Thyroid gland (tissue), 4 donors: ENCODE measurements around the gene MTF1.

ENCODE experiments used
- CTCF ChIP-seq, 6 experiments: fragments of 200-600 bp in 3 of 6; fragments of 450-650 bp in 3 of 6; sonication (generic) in 3 of 6; IDR thresholded peaks; one replicate each; pipeline ENCODE4 v1.5.1; 2016 to 2019; ENCODE audit warnings: antibody characterized with exemption in 6 of 6, mild to moderate bottlenecking in 2 of 6, inconsistent platforms in 1 of 6, moderate library complexity in 1 of 6
- POLR2A ChIP-seq, 2 donors: fragments of 450-650 bp; IDR thresholded peaks; one replicate each; pipeline ENCODE4 v1.6.1; 2017; ENCODE audit warnings: antibody characterized with exemption in 2 of 2, mild to moderate bottlenecking in 2 of 2, moderate library complexity in 1 of 2

DNA sequence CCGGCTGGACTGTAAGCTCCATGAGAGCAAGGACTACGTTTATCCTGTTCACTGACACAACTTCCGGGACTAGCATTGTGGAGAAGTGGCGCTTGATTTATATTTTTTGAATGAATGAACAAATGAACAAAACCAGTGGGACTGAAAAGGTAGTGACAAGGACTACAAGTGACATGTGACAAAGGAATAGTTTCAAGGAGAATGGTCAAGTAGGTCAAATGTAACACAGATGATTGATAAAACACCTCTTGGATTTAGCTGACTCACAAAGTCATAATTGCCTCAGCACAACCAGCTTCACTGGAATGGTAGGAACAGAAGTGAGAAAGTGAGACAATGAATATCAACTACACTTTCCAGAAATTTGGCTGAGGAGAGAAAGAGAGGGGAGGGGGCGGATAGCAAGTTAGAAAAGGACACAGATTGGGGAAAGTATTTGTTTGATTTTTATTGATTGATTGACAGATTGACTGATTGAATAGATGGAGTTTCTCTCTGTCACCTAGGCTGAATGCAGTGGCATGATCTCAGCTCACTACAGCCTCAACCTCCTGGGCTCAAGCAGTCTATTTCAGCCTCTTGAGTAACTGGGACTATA is 14.2 kb downstream of the MTF1 start:
- TF ChIP-seq POLR2A (IDR thresholded peaks at IDR 0.05) (no peak), CTCF (IDR thresholded peaks at IDR 0.05) (no peak)
